SK-N-SH treated with all-trans-retinoic acid at 6 μM for 48 hours (cell line): Measurements from ENCODE around the gene DOCK11.

Source experiments
- ATAC-seq: fragments of 200-7000 bp; cut with Tn5 transposase; 3 replicates; pipeline ENCODE4 v1.9.1; 2020; ENCODE audit warnings: mild to moderate bottlenecking, moderate library complexity
- ARNTL ChIP-seq: fragments of 450-650 bp; formaldehyde crosslinking; IDR thresholded peaks from 2 replicates; pipeline ENCODE4 v1.5.0; 2020; ENCODE audit warnings: low read depth, mild to moderate bottlenecking, moderate library complexity, borderline replicate concordance
- BACH2 ChIP-seq: fragments of 250-450 bp; sonication (Bioruptor Pico); IDR thresholded peaks from 2 replicates; pipeline ENCODE4 v1.9.0; 2021; ENCODE audit warnings: mild to moderate bottlenecking, borderline replicate concordance
- CSDC2 ChIP-seq: fragments of 250-450 bp; sonication (Bioruptor Pico); IDR thresholded peaks from 2 replicates; pipeline ENCODE4 v1.5.0; 2020; ENCODE audit warnings: mild to moderate bottlenecking, moderate library complexity
- ESRRG ChIP-seq: fragments of 250-450 bp; sonication (Bioruptor Pico); IDR thresholded peaks from 2 replicates; pipeline ENCODE4 v1.6.1; 2021; ENCODE audit warnings: mild to moderate bottlenecking
- ISL1 ChIP-seq: fragments of 250-450 bp; sonication (Bioruptor Pico); IDR thresholded peaks from 2 replicates; pipeline ENCODE4 v2.1.2; 2022; ENCODE audit warnings: mild to moderate bottlenecking, moderate library complexity
- OSR1 ChIP-seq: fragments of 250-450 bp; sonication (Bioruptor Pico); IDR thresholded peaks from 2 replicates; pipeline ENCODE4 v1.8.0; 2022; ENCODE audit warnings: moderate library complexity, mild to moderate bottlenecking, inconsistent platforms
- PPARA ChIP-seq: fragments of 250-450 bp; sonication (Bioruptor Pico); IDR thresholded peaks from 2 replicates; pipeline ENCODE4 v1.5.0; 2020; ENCODE audit warnings: mild to moderate bottlenecking, borderline replicate concordance
- RARB ChIP-seq: fragments of 250-450 bp; sonication (Bioruptor Pico); IDR thresholded peaks from 2 replicates; pipeline ENCODE4 v1.8.0; 2021; ENCODE audit warnings: mild to moderate bottlenecking, moderate library complexity
- SNAI2 ChIP-seq: fragments of 250-450 bp; sonication (Bioruptor Pico); IDR thresholded peaks from 2 replicates; pipeline ENCODE4 v1.5.0; 2020; ENCODE audit warnings: mild to moderate bottlenecking, moderate library complexity
- TCF4 ChIP-seq: fragments of 250-450 bp; sonication (Bioruptor Pico); IDR thresholded peaks from 2 replicates; pipeline ENCODE4 v1.8.0; 2021; ENCODE audit warnings: mild to moderate bottlenecking, moderate library complexity, borderline replicate concordance
- TOX ChIP-seq: fragments of 250-450 bp; sonication (Bioruptor Pico); IDR thresholded peaks from 2 replicates; pipeline ENCODE4 v1.8.0; 2021; ENCODE audit warnings: mild to moderate bottlenecking, moderate library complexity, borderline replicate concordance
- ZFP3 ChIP-seq: fragments of 250-450 bp; sonication (Bioruptor Pico); IDR thresholded peaks from 2 replicates; pipeline ENCODE4 v1.5.0; 2020; ENCODE audit warnings: mild to moderate bottlenecking, moderate library complexity
- ZFP30 ChIP-seq: fragments of 450-650 bp; formaldehyde crosslinking; IDR thresholded peaks from 2 replicates; pipeline ENCODE4 v1.5.0; 2022; ENCODE audit warnings: mild to moderate bottlenecking, moderate library complexity
- ZNF565 ChIP-seq: fragments of 450-650 bp; formaldehyde crosslinking; conservative IDR thresholded peaks from 2 replicates; pipeline ENCODE4 v1.5.0; 2020; ENCODE audit warnings: low read depth, mild to moderate bottlenecking, moderate library complexity
- ZNF70 ChIP-seq: fragments of 450-650 bp; formaldehyde crosslinking; IDR thresholded peaks from 2 replicates; pipeline ENCODE4 v1.5.0; 2020; ENCODE audit warnings: mild to moderate bottlenecking, moderate library complexity
- TF ChIP-seq, protein P1 (sequence below): fragments of 250-450 bp; sonication (Bioruptor Pico); IDR thresholded peaks from 2 replicates; pipeline ENCODE4 v1.8.0; 2020; ENCODE audit warnings: mild to moderate bottlenecking, moderate library complexity, borderline replicate concordance
- TF ChIP-seq, protein P2 (sequence below): fragments of 250-450 bp; sonication (Bioruptor Pico); IDR thresholded peaks from 2 replicates; pipeline ENCODE4 v1.5.1; 2021; ENCODE audit warnings: mild to moderate bottlenecking, moderate library complexity
- TF ChIP-seq, protein P3 (sequence below): fragments of 250-450 bp; sonication (Bioruptor Pico); IDR thresholded peaks from 2 replicates; pipeline ENCODE4 v1.5.1; 2020; ENCODE audit warnings: low read depth, mild to moderate bottlenecking, moderate library complexity

DOCK11 gene

DNA sequence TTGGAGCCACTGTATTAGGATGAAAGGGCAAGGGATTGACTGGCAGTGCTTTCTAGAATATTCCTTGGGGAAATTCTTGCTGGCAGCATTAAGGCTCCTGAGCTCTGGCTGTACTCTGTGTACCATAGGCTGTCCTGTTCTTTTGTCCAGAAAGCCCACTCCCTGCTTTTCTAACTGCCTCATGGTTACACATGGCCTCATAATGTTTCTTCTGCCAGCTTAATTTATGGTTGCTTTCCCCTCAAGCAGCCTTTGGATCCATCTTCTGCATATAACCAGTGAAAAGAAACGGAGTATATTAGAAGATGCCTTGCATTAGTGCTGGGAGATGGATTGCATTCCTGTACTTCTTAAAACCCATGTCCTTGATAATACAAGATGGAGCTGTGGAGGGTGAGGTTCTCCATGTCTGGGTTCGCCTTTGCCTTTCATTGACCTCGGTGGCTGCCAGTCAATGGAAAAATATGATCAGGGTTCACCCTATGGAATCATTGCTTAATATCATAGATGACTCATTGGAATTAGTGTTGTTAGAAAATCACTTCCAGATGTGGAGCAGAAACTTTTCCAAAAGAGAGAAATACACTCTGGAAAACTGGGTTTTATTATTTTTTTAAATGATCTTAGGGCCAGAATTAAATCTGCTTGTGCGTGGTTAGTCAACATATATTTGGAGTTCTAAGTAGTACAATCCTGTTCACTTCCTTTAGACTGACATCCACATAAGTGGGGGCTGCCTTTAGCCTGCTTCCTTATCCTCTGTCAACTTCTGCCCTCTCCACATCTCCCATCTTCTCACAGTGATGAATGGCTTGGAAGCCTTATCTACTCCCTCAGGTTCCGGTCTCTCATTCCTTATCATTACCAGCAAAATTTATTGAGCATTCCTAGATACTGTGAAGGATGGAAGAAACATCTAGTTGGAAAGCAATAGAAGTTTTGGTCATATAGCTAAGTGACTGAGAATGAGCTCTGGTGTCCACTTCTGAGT lies 24.9 kb downstream of the DOCK11 start:
- ATAC-seq: peak; percentile 67
- no peak for TF ChIP-seq ZNF565
- no peak for TF ChIP-seq OSR1 (CRISPR knock-in tag)
- TF ChIP-seq, protein P1, sequence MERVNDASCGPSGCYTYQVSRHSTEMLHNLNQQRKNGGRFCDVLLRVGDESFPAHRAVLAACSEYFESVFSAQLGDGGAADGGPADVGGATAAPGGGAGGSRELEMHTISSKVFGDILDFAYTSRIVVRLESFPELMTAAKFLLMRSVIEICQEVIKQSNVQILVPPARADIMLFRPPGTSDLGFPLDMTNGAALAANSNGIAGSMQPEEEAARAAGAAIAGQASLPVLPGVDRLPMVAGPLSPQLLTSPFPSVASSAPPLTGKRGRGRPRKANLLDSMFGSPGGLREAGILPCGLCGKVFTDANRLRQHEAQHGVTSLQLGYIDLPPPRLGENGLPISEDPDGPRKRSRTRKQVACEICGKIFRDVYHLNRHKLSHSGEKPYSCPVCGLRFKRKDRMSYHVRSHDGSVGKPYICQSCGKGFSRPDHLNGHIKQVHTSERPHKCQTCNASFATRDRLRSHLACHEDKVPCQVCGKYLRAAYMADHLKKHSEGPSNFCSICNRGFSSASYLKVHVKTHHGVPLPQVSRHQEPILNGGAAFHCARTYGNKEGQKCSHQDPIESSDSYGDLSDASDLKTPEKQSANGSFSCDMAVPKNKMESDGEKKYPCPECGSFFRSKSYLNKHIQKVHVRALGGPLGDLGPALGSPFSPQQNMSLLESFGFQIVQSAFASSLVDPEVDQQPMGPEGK (CRISPR knock-in tag): no peak
- TF ChIP-seq, protein P2, sequence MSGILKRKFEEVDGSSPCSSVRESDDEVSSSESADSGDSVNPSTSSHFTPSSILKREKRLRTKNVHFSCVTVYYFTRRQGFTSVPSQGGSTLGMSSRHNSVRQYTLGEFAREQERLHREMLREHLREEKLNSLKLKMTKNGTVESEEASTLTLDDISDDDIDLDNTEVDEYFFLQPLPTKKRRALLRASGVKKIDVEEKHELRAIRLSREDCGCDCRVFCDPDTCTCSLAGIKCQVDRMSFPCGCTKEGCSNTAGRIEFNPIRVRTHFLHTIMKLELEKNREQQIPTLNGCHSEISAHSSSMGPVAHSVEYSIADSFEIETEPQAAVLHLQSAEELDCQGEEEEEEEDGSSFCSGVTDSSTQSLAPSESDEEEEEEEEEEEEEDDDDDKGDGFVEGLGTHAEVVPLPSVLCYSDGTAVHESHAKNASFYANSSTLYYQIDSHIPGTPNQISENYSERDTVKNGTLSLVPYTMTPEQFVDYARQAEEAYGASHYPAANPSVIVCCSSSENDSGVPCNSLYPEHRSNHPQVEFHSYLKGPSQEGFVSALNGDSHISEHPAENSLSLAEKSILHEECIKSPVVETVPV: no peak
- no peak for TF ChIP-seq ZNF70 (CRISPR knock-in tag)
- TF ChIP-seq ZFP3 (CRISPR knock-in tag): no peak
- no peak for TF ChIP-seq BACH2 (CRISPR knock-in tag)
- peak; percentile 29; the same call in 1 of the 2 replicates for TF ChIP-seq ISL1 (CRISPR knock-in tag)

DNA sequence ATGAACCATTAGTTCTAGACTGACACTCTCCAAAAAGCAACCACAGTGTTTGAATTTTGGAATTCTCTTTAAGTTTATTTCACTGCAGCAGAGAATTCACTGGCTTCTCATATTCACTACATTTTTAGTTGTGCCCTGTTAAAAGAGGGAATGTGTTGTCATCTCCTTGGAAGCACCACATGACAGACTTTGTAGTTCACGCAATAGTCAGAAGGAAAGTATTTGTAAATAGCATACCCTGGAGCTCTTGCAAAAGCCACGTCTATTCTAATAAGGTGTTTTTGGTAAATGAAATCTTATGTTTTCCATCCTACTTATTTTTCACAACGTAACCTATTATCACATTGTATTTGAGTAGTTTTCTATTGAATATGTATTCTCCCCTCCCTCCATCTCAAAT lies 25.8 kb downstream of the DOCK11 start:
- peak; percentile 40; the same call in 2 of the 3 replicates for ATAC-seq
- no peak for TF ChIP-seq TCF4 (CRISPR knock-in tag)
- no peak for TF ChIP-seq ZFP30
- TF ChIP-seq, protein P1 (CRISPR knock-in tag): no peak

DNA sequence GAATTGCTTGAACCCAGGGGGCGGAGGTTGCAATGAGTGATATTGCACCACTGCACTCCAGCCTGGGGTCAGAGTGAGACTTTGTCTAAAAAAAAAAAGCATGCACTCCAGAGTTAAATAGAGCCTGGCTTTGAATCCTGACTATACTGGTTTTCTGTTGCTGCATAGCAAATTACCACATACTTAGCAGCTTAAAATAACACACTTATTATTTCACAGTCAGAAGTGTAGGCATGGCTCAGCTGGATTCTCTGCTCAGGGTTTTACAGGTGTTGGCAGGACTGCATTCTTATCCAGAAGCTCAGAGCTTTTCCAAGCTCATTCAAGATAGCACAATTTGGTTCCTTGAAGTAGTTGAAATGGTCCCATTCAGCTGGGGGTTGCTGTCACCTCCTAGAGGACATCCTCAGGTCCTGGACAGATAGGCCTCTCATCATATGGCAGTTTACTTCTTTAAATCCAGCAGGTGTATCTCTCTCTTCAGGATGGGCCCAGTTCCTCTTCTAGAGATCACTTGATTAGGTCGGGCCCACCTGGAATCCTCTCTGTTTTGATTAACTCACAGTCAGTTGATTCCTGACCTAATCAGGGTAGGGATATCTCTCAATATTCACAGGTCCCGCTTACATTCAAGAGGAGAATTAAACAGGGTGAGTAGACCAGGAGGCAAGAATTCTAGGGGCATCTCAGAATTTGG lies 26.8 kb downstream of the DOCK11 start:
- no peak for TF ChIP-seq RARB (CRISPR knock-in tag)
- no peak for TF ChIP-seq CSDC2 (CRISPR knock-in tag)
- no peak for TF ChIP-seq ZNF565
- TF ChIP-seq, protein P1 (CRISPR knock-in tag): no peak
- TF ChIP-seq ZFP3 (CRISPR knock-in tag): no peak
- no peak for TF ChIP-seq ESRRG (CRISPR knock-in tag)
- no peak for TF ChIP-seq TOX (CRISPR knock-in tag)
- TF ChIP-seq TCF4 (CRISPR knock-in tag): no peak
- TF ChIP-seq, protein P3, sequence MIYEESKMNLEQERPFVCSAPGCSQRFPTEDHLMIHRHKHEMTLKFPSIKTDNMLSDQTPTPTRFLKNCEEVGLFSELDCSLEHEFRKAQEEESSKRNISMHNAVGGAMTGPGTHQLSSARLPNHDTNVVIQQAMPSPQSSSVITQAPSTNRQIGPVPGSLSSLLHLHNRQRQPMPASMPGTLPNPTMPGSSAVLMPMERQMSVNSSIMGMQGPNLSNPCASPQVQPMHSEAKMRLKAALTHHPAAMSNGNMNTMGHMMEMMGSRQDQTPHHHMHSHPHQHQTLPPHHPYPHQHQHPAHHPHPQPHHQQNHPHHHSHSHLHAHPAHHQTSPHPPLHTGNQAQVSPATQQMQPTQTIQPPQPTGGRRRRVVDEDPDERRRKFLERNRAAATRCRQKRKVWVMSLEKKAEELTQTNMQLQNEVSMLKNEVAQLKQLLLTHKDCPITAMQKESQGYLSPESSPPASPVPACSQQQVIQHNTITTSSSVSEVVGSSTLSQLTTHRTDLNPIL (CRISPR knock-in tag): no peak
- TF ChIP-seq BACH2 (CRISPR knock-in tag): no peak
- TF ChIP-seq SNAI2 (CRISPR knock-in tag): no peak
- no peak for TF ChIP-seq PPARA (CRISPR knock-in tag)
- no peak for TF ChIP-seq ARNTL
- ATAC-seq: no peak
